Sciatic nerve (tissue), 2 donors: Measurements from ENCODE around the gene TRIM51. TPM values are rescaled to one million over a fixed set of nuclear protein-coding genes. Genes with fewer than 3 reads are reported as not detected.
"Not testable (repeated sequence)": the region's sequence is repeated elsewhere in the genome, so short reads cannot be mapped to it uniquely, and the experiment has no call there.

Experiments
- ATAC-seq: fragments of 200-7000 bp; cut with Tn5 transposase; one replicate; pipeline ENCODE4 v1.9.1; 2020; ENCODE audit warnings: mild to moderate bottlenecking, moderate library complexity
- DNase-seq: peaks from one replicate; pipeline ENCODE4 v3.0.0-alpha.2; 2020; ENCODE audit warnings: low spot score
- intact Hi-C: fragments of 100-400 bp; cut with DNase I; formaldehyde crosslinking; loops from one replicate; pipeline ENCODE4 v1.14.2; 2022
- total RNA-seq: library from RNA; stranded (reverse); fragmentation: NEBNext Ultra II Directional; extraction: Animal tissue kit (Norgen Biotek cat#: 25700); gene quantifications from one replicate; pipeline ENCODE4 v1.2.1, GENCODE V29; 2021
- donor health status: DM: no; HTN: no; CAD: no.
- donor health status: DM: no; HTN: no; CAD: no.

TRIM51 gene
- not detected for total RNA-seq

DNA sequence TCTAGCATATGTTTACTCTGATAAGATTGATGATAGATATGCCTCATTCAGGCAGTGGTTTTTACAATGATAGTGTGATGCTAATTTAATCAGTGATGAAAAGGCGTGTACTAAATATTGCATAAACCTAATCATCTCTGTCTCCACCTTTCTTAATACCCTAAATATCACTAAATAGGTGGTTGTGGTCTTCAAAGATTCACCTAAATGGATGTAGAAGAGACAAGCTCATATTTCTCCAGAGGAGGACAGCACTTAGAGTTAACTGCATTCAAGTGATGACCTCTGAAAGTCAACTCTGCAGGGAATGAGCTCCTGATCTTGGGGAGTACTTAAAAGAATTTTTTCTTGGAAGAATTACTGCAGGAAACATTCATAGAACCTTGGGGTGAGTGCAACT lies at the start of gene TRIM51:
Gene TRIM51, plus strand, starts transcription at position 301 of the 400 bp plus-strand sequence. CDS start 2,132 bp downstream, outside the sequence.
- ATAC-seq, DNase-seq: not testable (repeated sequence)
- intact Hi-C loops, result loop anchor here (5.0 kb wide), 1 partner anchor 279 kb away; the partner anchor contains the start of gene OR8K5

DNA sequence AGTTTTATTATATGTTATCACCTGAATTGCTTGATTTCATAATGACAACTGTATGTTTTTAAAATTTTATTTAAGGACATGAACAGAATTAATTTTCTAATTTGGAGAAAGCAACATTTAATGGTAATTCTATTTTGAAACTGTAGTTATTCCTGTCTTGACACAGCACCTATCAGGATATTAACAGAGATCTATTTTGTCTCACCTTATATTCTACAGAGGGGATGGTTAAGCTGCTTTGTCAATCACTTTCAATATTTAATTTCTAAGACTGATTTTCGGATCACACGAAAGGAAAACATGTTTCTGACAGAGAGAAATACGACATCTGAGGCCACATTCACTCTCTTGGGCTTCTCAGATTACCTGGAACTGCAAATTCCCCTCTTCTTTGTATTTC lies 44.6 kb upstream of the TRIM51 start, which contains the start of gene OR5D16:
Gene OR5D16, plus strand, starts transcription at position 301 of the 400 bp plus-strand sequence. Its CDS starts 0 bp downstream, at position 301.
- DNase-seq (no peak), ATAC-seq (no peak)
- intact Hi-C loops, result no loop called here

- ATAC-seq (no peak), DNase-seq (no peak)
- intact Hi-C loops, result no loop called here
These were observed 35.6 kb upstream of the TRIM51 start for GRCh38 chr11:55847453-55847852.

- intact Hi-C loops, result no loop called here
- no peak for ATAC-seq
- no peak for DNase-seq
These were observed 34.1 kb upstream of the TRIM51 start for GRCh38 chr11:55849037-55849436.

GRCh38 chr11:55852141-55852540 lies 31.0 kb upstream of the TRIM51 start:
- no peak for DNase-seq
- ATAC-seq, result no peak

DNA sequence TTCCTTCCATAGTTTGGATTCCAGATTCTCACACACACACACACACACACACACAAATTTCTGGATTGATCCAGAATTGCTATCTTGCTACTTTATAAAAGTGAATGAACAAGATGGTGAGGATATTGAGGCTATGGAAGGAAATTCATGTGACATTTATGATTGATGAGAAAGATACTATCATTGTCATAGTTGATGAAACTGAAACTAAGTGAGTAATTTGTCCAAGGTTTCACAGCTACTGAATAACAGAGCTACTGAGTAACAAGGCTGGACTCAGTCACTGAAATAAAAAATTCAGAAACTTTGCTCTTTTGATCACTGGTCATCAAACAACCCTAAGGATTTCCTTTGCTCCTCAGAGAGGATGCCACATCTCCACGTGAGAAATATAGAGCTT lies 28.4 kb upstream of the TRIM51 start:
- intact Hi-C loops, result no loop called here
- DNase-seq (no peak), ATAC-seq (no peak)

More at GRCh38 chr11:55852141-55852540, 31.0 kb upstream of the TRIM51 start:
- intact Hi-C loops, result no loop called here

- DNase-seq, intact Hi-C loops, ATAC-seq: not testable (repeated sequence)
These were observed 15.7 kb upstream of the TRIM51 start for GRCh38 chr11:55867354-55867753.

- ATAC-seq, DNase-seq, intact Hi-C loops: not testable (repeated sequence)
These were observed 10.4 kb upstream of the TRIM51 start for GRCh38 chr11:55872731-55873130.

- intact Hi-C loops, ATAC-seq, DNase-seq: not testable (repeated sequence)
These were observed 10.0 kb upstream of the TRIM51 start for GRCh38 chr11:55873146-55873545.

GRCh38 chr11:55884995-55885394 lies 1.9 kb downstream of the TRIM51 start:
- not testable (repeated sequence) for ATAC-seq, DNase-seq
- intact Hi-C loops, result loop anchor here (5.0 kb wide), 1 partner anchor 277 kb away; the partner anchor contains the start of gene OR8K5

- ATAC-seq, intact Hi-C loops, DNase-seq: not testable (repeated sequence)
These were observed 2.4 kb downstream of the TRIM51 start for GRCh38 chr11:55885481-55885880.

GRCh38 chr11:55895216-55895615 lies 12.1 kb downstream of the TRIM51 start:
- no peak for ATAC-seq
- intact Hi-C loops, result no loop called here

DNA sequence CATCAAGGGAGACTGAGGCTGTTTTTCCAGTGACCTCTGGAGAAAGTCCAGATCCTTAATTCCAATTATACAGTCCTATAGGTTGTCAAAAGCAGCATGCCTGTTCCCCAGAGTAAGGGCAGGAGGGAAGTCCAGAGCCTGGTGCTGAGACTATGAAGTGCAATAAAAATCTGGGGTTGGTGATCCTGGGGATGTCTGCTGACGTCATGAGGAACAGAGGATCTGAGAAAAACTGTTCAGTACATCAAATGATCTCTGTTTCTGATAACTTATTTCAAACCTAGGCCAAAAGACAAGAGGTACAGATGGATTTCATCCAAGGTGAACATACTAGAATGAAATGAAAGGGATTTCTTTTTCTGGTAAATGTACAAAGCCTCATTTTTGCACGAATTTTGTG lies 19.2 kb downstream of the TRIM51 start:
- DNase-seq (no peak), ATAC-seq (no peak)
- intact Hi-C loops, result no loop called here

More at GRCh38 chr11:55895216-55895615, 12.1 kb downstream of the TRIM51 start:
- no peak for DNase-seq

DNA sequence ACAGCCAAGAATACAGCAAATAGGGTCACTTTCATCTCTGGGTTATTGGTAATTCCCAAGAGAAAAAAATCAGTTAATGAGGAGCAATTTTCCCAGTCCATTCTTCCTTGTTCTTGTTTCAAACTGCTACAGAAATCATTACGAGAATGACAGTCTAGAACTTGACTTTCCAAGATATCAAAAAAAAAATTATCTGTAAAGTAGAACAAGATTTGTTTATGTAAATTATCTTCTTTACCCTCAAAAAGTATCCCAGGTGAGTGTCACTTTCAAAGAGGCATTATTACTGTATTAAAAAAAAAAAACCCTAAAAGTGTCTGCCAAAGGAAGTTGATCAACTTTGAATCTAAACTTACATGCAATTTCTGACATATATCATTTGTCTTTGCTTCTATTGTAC lies 31.4 kb downstream of the TRIM51 start, which contains the start of gene OR5W2:
Gene OR5W2, minus strand, starts transcription at position 101 of the 400 bp plus-strand sequence. Its CDS starts 0 bp downstream, at position 101.
- DNase-seq (no peak), ATAC-seq (no peak)
- intact Hi-C loops, result no loop called here

GRCh38 chr11:55920537-55920936 lies 37.4 kb downstream of the TRIM51 start:
- intact Hi-C loops, result no loop called here
- ATAC-seq (no peak), DNase-seq (no peak)

GRCh38 chr11:55936300-55936699 lies 53.2 kb downstream of the TRIM51 start, which contains the start of gene OR5I1:
TSS of gene OR5I1 (minus strand) at chr11:55936400. CDS start at chr11:55936400, 0 bp downstream.
- intact Hi-C loops, result no loop called here
- DNase-seq (no peak), ATAC-seq (no peak)

Other genes with a start within 250 kb of the TRIM51 start
- not detected for gene OR4P4, start 248.2 kb upstream of the TRIM51 start, total RNA-seq
- gene OR4S2, start 235.0 kb upstream of the TRIM51 start, total RNA-seq, result not detected
- gene OR4C6, start 221.1 kb upstream of the TRIM51 start, total RNA-seq, result not detected
- not detected for gene OR5D13, start 109.9 kb upstream of the TRIM51 start, total RNA-seq
- not detected for gene OR5D14, start 87.7 kb upstream of the TRIM51 start, total RNA-seq
- gene OR5L1, start 71.9 kb upstream of the TRIM51 start, total RNA-seq, result not detected
- gene OR5D18, start 63.7 kb upstream of the TRIM51 start, total RNA-seq, result not detected
- not detected for gene OR5L2, start 56.1 kb upstream of the TRIM51 start, total RNA-seq
- gene OR5D16, start 44.5 kb upstream of the TRIM51 start, total RNA-seq, result not detected
- not detected for gene OR5W2, start 31.3 kb downstream of the TRIM51 start, total RNA-seq
- gene OR5I1, start 53.1 kb downstream of the TRIM51 start, total RNA-seq, result not detected
- not detected for gene OR10AG1, start 86.6 kb downstream of the TRIM51 start, total RNA-seq
- not detected for gene OR5F1, start 111.3 kb downstream of the TRIM51 start, total RNA-seq
- not detected for gene OR5AS1, start 144.4 kb downstream of the TRIM51 start, total RNA-seq
- gene OR8I2, start 210.0 kb downstream of the TRIM51 start, total RNA-seq, result not detected
- not detected for gene OR8H2, start 220.4 kb downstream of the TRIM51 start, total RNA-seq
- not detected for gene OR8H3, start 239.1 kb downstream of the TRIM51 start, total RNA-seq